ENCODE measurements around the gene POLR2H. TPM values are rescaled to one million over a fixed set of nuclear protein-coding genes. Genes with fewer than 3 reads are reported as not detected.

POLR2H gene
- polyA plus RNA-seq, 1 experiment: 94.4 TPM

GRCh38 chr3:184347321-184348056, 14.0 kb upstream of the POLR2H start:
- ChIA-PET CTCF (interaction anchor here (1.4 kb wide), 1 partner anchor 24 kb away, joined by 3 read pairs; no protein-coding TSS in a partner anchor), POLR2A (interaction anchor here (0.6 to 0.8 kb wide), 4 partner anchors 9 to 455 kb away, joined by 3 to 5 read pairs (median 4); partner anchors contain the start of gene FAM131A)
- H3K9me3 ChIP-seq (ENCODE audit: control insufficient read depth, insufficient read depth, low read length): no peaks in the 10 kb centered on the region
- H3K4me3 ChIP-seq (ENCODE audit: low read depth, low read length): no peak overlapping the region
- no peak for TF ChIP-seq CTCF (IDR thresholded peaks at IDR 0.05; ENCODE audit: low read depth, low read length)
- no peaks in the 10 kb centered on the region for H3K27me3 ChIP-seq (ENCODE audit: control insufficient read depth, insufficient read depth, low read length)
- no peak for DNase-seq (ENCODE audit: low read depth, low spot score)
- no peak overlapping the region for H3K27ac ChIP-seq (ENCODE audit: low read depth, low read length)

- Histone ChIP-seq H3K27ac (ENCODE audit: low read depth, low read length) (no peak overlapping the region), H3K4me3 (ENCODE audit: low read depth, low read length) (no peak overlapping the region), H3K9me3 (ENCODE audit: control insufficient read depth, insufficient read depth, low read length) (no peaks in the 10 kb centered on the region), H3K27me3 (ENCODE audit: control insufficient read depth, insufficient read depth, low read length) (no peaks in the 10 kb centered on the region)
- DNase-seq (ENCODE audit: low read depth, low spot score): no peak
- TF ChIP-seq CTCF (IDR thresholded peaks at IDR 0.05; ENCODE audit: low read depth, low read length): no peak
- POLR2A ChIA-PET: interaction anchor here (0.6 to 0.8 kb wide), 4 partner anchors 9 to 456 kb away, joined by 3 to 5 read pairs (median 4); partner anchors contain the start of gene FAM131A
- CTCF ChIA-PET: interaction anchor here (1.1 kb wide), 1 partner anchor 24 kb away, joined by 5 read pairs; no protein-coding TSS in a partner anchor
Measured at GRCh38 chr3:184348057-184348382, 13.5 kb upstream of the POLR2H start.

- no peak for DNase-seq (ENCODE audit: low read depth, low spot score)
- POLR2A ChIA-PET: no interaction called here
Measured at GRCh38 chr3:184349563-184350470, 11.7 kb upstream of the POLR2H start.

GRCh38 chr3:184350618-184351017, 10.9 kb upstream of the POLR2H start:
- CTCF ChIA-PET: no interaction called here
- Histone ChIP-seq H3K9me3 (ENCODE audit: control insufficient read depth, insufficient read depth, low read length) (no peaks in the 10 kb centered on the region), H3K27me3 (ENCODE audit: control insufficient read depth, insufficient read depth, low read length) (no peaks in the 10 kb centered on the region), H3K27ac (ENCODE audit: low read depth, low read length) (no peak overlapping the region), H3K4me3 (ENCODE audit: low read depth, low read length) (no peak overlapping the region)
- DNase-seq (ENCODE audit: low read depth, low spot score): no peak
- POLR2A ChIA-PET: no interaction called here
- TF ChIP-seq CTCF (IDR thresholded peaks at IDR 0.05; ENCODE audit: low read depth, low read length): no peak

More at GRCh38 chr3:184349563-184350470, 11.7 kb upstream of the POLR2H start:
- Histone ChIP-seq H3K4me3 (ENCODE audit: low read depth, low read length) (no peak overlapping the region), H3K27ac (ENCODE audit: low read depth, low read length) (no peak overlapping the region), H3K27me3 (ENCODE audit: control insufficient read depth, insufficient read depth, low read length) (no peaks in the 10 kb centered on the region), H3K9me3 (ENCODE audit: control insufficient read depth, insufficient read depth, low read length) (no peaks in the 10 kb centered on the region)
- CTCF ChIA-PET: no interaction called here
- TF ChIP-seq CTCF (IDR thresholded peaks at IDR 0.05; ENCODE audit: low read depth, low read length): no peak

All from AG04450 (cell line).